ENCODE measurements around the gene GJA4. TPM values are rescaled to one million over a fixed set of nuclear protein-coding genes. Genes with fewer than 3 reads are reported as not detected.

Gene GJA4
- total RNA-seq, 1 experiment from 2014 or later, result not detected

DNA sequence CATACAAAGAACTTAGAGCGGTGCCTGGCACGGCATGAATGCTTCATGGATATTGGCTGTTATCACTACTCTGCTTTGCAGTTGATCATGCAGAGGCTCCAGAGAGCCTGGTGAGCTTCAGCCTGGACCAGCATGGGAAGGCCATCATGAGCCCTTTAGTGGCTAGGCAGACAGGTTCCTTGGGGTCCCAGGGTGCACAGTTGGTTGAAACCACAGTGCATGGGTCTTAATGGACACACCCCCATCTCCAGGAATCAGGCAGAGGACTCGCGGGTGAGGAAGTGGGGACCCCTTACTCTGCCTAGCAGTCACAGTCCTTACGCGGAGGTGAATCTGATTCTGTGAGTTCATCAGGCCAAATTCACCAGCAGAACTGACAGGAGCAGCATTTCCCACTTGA is 36.8 kb upstream of the GJA4 start:
- no peak overlapping the region for H3K9ac ChIP-seq (ENCODE audit: low read length)
- 0 out of 2 replicates have a peak overlapping the region, but pooled peaks have one; percentile 33 for H3K4me2 ChIP-seq (ENCODE audit: low read length)
- H2AFZ ChIP-seq (ENCODE audit: low read length), result no peak overlapping the region
- H3K79me2 ChIP-seq (ENCODE audit: low read length), result no peaks in the 10 kb centered on the region
- intact Hi-C loops (cut with micrococcal nuclease), result no loop called here
- no peak for TF ChIP-seq EZH2 (IDR thresholded peaks at IDR 0.05; ENCODE audit: low read length, unreplicated experiment)
- TF ChIP-seq, protein P1, sequence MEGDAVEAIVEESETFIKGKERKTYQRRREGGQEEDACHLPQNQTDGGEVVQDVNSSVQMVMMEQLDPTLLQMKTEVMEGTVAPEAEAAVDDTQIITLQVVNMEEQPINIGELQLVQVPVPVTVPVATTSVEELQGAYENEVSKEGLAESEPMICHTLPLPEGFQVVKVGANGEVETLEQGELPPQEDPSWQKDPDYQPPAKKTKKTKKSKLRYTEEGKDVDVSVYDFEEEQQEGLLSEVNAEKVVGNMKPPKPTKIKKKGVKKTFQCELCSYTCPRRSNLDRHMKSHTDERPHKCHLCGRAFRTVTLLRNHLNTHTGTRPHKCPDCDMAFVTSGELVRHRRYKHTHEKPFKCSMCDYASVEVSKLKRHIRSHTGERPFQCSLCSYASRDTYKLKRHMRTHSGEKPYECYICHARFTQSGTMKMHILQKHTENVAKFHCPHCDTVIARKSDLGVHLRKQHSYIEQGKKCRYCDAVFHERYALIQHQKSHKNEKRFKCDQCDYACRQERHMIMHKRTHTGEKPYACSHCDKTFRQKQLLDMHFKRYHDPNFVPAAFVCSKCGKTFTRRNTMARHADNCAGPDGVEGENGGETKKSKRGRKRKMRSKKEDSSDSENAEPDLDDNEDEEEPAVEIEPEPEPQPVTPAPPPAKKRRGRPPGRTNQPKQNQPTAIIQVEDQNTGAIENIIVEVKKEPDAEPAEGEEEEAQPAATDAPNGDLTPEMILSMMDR (conservative IDR thresholded peaks at IDR 0.05; ENCODE audit: low read depth, low read length), result no peak
- no peak for TF ChIP-seq EZH2phosphoT487 (IDR thresholded peaks at IDR 0.05; ENCODE audit: borderline replicate concordance, low read length)
- ATAC-seq (no peak), DNase-seq (no peak)
- H3K27me3 ChIP-seq (ENCODE audit: low read length), result no peaks in the 10 kb centered on the region
- no peaks in the 10 kb centered on the region for H3K9me3 ChIP-seq (ENCODE audit: low read length)
- ChIA-PET CTCF (interaction anchor here (1.1 kb wide), 1 partner anchor 30 kb away, joined by 4 read pairs; no protein-coding TSS in a partner anchor), POLR2A (ENCODE audit: unreplicated experiment) (no interaction called here)
- no peaks in the 10 kb centered on the region for H3K36me3 ChIP-seq (ENCODE audit: low read depth, low read length)
- H3K4me1 ChIP-seq (ENCODE audit: insufficient read depth, low read length), result peaks cover 42% of the 10 kb centered on the region
- peak overlapping the region; percentile 65 for H3K27ac ChIP-seq (ENCODE audit: low read length)
- no peaks in the 10 kb centered on the region for H3K9me2 ChIP-seq (replicated peaks; ENCODE audit: low read length)
- H3F3A ChIP-seq (ENCODE audit: low read length, unreplicated experiment), result no peaks in the 10 kb centered on the region
- H4K20me1 ChIP-seq (ENCODE audit: low read length), result no peaks in the 10 kb centered on the region
- no TSS peak for BruUV-seq (replicated peaks)
- no peak overlapping the region for H3K4me3 ChIP-seq (ENCODE audit: low read length)

DNA sequence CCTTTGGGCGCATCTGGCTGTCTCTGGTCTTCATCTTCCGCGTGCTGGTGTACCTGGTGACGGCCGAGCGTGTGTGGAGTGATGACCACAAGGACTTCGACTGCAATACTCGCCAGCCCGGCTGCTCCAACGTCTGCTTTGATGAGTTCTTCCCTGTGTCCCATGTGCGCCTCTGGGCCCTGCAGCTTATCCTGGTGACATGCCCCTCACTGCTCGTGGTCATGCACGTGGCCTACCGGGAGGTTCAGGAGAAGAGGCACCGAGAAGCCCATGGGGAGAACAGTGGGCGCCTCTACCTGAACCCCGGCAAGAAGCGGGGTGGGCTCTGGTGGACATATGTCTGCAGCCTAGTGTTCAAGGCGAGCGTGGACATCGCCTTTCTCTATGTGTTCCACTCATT is 35.4 kb upstream of the GJA4 start:
- H3K4me1 ChIP-seq (ENCODE audit: insufficient read depth, low read length), result peaks cover 47% of the 10 kb centered on the region
- H3K4me2 ChIP-seq (ENCODE audit: low read length), result no peak overlapping the region
- intact Hi-C loops (cut with micrococcal nuclease), result no loop called here
- no peaks in the 10 kb centered on the region for H3K9me3 ChIP-seq (ENCODE audit: low read length)
- no peaks in the 10 kb centered on the region for H3F3A ChIP-seq (ENCODE audit: low read length, unreplicated experiment)
- DNase-seq, result no peak
- no peaks in the 10 kb centered on the region for H3K27me3 ChIP-seq (ENCODE audit: low read length)
- H3K4me3 ChIP-seq (ENCODE audit: low read length), result no peak overlapping the region
- no peaks in the 10 kb centered on the region for H3K9me2 ChIP-seq (replicated peaks; ENCODE audit: low read length)
- no peaks in the 10 kb centered on the region for H3K36me3 ChIP-seq (ENCODE audit: low read depth, low read length)
- no peaks in the 10 kb centered on the region for H4K20me1 ChIP-seq (ENCODE audit: low read length)
- no peak overlapping the region for H2AFZ ChIP-seq (ENCODE audit: low read length)
- H3K79me2 ChIP-seq (ENCODE audit: low read length), result no peaks in the 10 kb centered on the region
- ATAC-seq, result no peak
- no TSS peak for BruUV-seq (replicated peaks)
- ChIA-PET POLR2A (ENCODE audit: unreplicated experiment) (no interaction called here), CTCF (no interaction called here)
- H3K9ac ChIP-seq (ENCODE audit: low read length), result no peak overlapping the region
- TF ChIP-seq, protein P1 (conservative IDR thresholded peaks at IDR 0.05; ENCODE audit: low read depth, low read length), result no peak
- TF ChIP-seq EZH2phosphoT487 (IDR thresholded peaks at IDR 0.05; ENCODE audit: borderline replicate concordance, low read length) (no peak), EZH2 (IDR thresholded peaks at IDR 0.05; ENCODE audit: low read length, unreplicated experiment) (no peak)
- no peak overlapping the region for H3K27ac ChIP-seq (ENCODE audit: low read length)

DNA sequence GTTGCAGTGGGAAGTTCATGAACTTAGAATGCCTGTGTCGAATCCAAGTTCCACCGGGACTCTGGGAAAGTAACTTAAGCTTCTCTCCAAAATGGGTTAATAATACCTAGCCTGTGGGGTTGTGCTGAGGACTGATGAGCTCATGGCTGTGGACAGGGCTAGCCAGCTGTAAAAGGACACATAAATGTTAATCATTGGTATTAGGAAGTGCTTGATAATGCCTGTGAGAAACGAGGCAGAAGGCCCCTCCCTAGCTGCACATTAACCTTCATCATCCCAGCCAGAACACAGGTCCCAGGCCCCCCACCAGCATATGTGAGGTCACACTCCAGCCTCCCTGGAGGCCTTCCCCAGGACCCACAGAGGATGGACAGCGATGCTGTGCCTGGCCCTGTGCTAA is 34.0 kb upstream of the GJA4 start:
- BruUV-seq (replicated peaks), result no TSS peak
- Histone ChIP-seq H4K20me1 (ENCODE audit: low read length) (no peaks in the 10 kb centered on the region), H3K9ac (ENCODE audit: low read length) (no peak overlapping the region), H3F3A (ENCODE audit: low read length, unreplicated experiment) (no peaks in the 10 kb centered on the region), H3K9me3 (ENCODE audit: low read length) (no peaks in the 10 kb centered on the region), H3K79me2 (ENCODE audit: low read length) (no peaks in the 10 kb centered on the region), H3K27ac (ENCODE audit: low read length) (no peak overlapping the region), H3K4me3 (ENCODE audit: low read length) (no peak overlapping the region), H2AFZ (ENCODE audit: low read length) (no peak overlapping the region), H3K9me2 (replicated peaks; ENCODE audit: low read length) (no peaks in the 10 kb centered on the region), H3K36me3 (ENCODE audit: low read depth, low read length) (no peaks in the 10 kb centered on the region), H3K4me1 (ENCODE audit: insufficient read depth, low read length) (peaks cover 51% of the 10 kb centered on the region), H3K27me3 (ENCODE audit: low read length) (no peaks in the 10 kb centered on the region), H3K4me2 (ENCODE audit: low read length) (no peak overlapping the region)
- DNase-seq (peak; percentile 10), ATAC-seq (no peak)
- ChIA-PET POLR2A (ENCODE audit: unreplicated experiment) (no interaction called here), CTCF (no interaction called here)
- no peak for TF ChIP-seq EZH2phosphoT487 (IDR thresholded peaks at IDR 0.05; ENCODE audit: borderline replicate concordance, low read length)
- TF ChIP-seq, protein P1 (conservative IDR thresholded peaks at IDR 0.05; ENCODE audit: low read depth, low read length), result no peak
- no peak for TF ChIP-seq EZH2 (IDR thresholded peaks at IDR 0.05; ENCODE audit: low read length, unreplicated experiment)
- intact Hi-C loops (cut with micrococcal nuclease), result no loop called here
